GM23248 (cell line): Measurements from ENCODE around the gene RTN4R.

Experiments used
- EZH2 ChIP-seq: fragments of 200-600 bp; sonication (generic); IDR thresholded peaks from 2 replicates; pipeline ENCODE4 v1.6.1; 2018; ENCODE audit warnings: antibody characterized with exemption, mild to moderate bottlenecking; ENCODE audit not compliant: insufficient read depth, poor library complexity, severe bottlenecking
- EZH2phosphoT487 ChIP-seq: fragments of 200-600 bp; sonication (generic); IDR thresholded peaks from 2 replicates; pipeline ENCODE4 v1.6.1; 2018; ENCODE audit warnings: antibody characterized with exemption, moderate library complexity, mild to moderate bottlenecking, low read depth; ENCODE audit not compliant: insufficient read depth

DNA sequence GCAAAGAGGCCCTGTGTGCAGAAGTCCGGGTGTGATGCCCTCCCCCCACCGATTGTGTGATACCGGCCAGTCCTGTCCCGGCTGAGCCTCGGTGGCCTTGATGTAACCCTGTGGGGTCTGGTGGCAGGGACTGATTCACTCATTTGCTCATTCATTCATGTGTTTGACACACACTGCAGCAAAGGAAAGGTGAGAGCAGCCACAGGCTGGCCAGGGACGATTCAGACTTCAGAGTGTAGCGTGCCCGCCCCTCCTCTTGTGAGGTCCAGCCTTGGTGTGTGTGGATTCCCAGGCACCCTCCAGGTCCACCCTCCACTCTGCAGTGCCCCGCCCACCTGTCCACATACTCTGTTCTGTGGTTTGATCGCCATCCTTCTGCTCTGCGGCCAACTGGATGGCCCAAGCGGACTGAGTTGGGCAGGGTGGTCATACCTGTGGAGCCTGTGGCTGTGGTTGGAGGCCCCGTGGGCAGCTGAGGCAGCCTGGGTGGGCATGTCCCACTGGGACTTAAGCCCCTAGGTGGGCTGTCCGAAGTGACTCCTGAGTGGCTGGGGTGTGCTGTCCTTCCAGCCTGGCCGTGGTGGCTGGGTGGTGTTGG, 59.3 kb downstream of the RTN4R start:
- no peak for TF ChIP-seq EZH2
- no peak for TF ChIP-seq EZH2phosphoT487
